CD4-positive, alpha-beta T cell (primary cell): ENCODE measurements around the gene CTTNBP2. TPM values are rescaled to one million over a fixed set of nuclear protein-coding genes. Genes with fewer than 3 reads are reported as not detected.

Source experiments
- ATAC-seq: fragments of 200-7000 bp; cut with Tn5 transposase; one replicate; pipeline ENCODE4 v1.10.0; 2022; ENCODE audit warnings: mild to moderate bottlenecking; ENCODE audit not compliant: poor library complexity
- CTCF ChIA-PET: fragments of 350-600 bp; sonication (Branson Sonifier 250); formaldehyde crosslinking; loops from one replicate; lab custom pipeline; 2021; ENCODE audit warnings: antibody characterized with exemption, inconsistent platforms; lab: Charles Lee
- POLR2A ChIA-PET: fragments of 350-600 bp; sonication (Branson Sonifier 250); formaldehyde crosslinking; loops from one replicate; lab custom pipeline; 2021; ENCODE audit warnings: antibody characterized with exemption, inconsistent platforms; lab: Charles Lee
- DNase-seq, 14 experiments: peaks; one replicate each; pipeline ENCODE4 v3.0.0-alpha.2; 2013 to 2020; ENCODE audit warnings: mixed read lengths in 2 of 14
- H3K27ac ChIP-seq, 2 donors: one replicate each; pipeline versions ENCODE4 v1.5.1 to v1.7.0; 2013; ENCODE audit warnings: low read length in 2 of 2, low read depth in 1 of 2, mild to moderate bottlenecking in 1 of 2
- H3K27me3 ChIP-seq, 2 experiments: 1 replicate in 1 of 2; 2 replicates in 1 of 2; pipeline versions ENCODE4 v1.6.1 to v1.7.0; 2013; ENCODE audit warnings: low read length in 2 of 2, control low read depth in 1 of 2, mild to moderate bottlenecking in 1 of 2, moderate library complexity in 1 of 2; ENCODE audit not compliant: insufficient read depth in 2 of 2, control insufficient read depth in 1 of 2
- H3K36me3 ChIP-seq: one replicate; pipeline ENCODE4 v1.6.1; 2013; ENCODE audit warnings: low read length, control low read depth; ENCODE audit not compliant: insufficient read depth
- H3K4me1 ChIP-seq: one replicate; pipeline ENCODE4 v1.6.1; 2013; ENCODE audit warnings: low read length, control low read depth; ENCODE audit not compliant: insufficient read depth
- H3K4me3 ChIP-seq: one replicate; pipeline ENCODE4 v1.5.1; 2013; ENCODE audit warnings: mild to moderate bottlenecking, low read length, moderate library complexity
- H3K9me3 ChIP-seq, 2 experiments: 1 replicate in 1 of 2; 2 replicates in 1 of 2; pipeline versions ENCODE4 v1.6.1 to v1.7.0; 2013; ENCODE audit warnings: low read length in 2 of 2, mild to moderate bottlenecking in 2 of 2, control low read depth in 1 of 2, moderate library complexity in 1 of 2; ENCODE audit not compliant: control insufficient read depth in 1 of 2, insufficient read depth in 1 of 2
- H3K27ac Mint-ChIP-seq: one replicate; pipeline ENCODE4 v1.8.0; 2020; ENCODE audit warnings: mixed read lengths
- H3K27me3 Mint-ChIP-seq: one replicate; pipeline ENCODE4 v1.8.0; 2021; ENCODE audit warnings: mixed read lengths
- H3K36me3 Mint-ChIP-seq: one replicate; pipeline ENCODE4 v1.8.0; 2021; ENCODE audit warnings: low read depth, mixed read lengths
- H3K4me1 Mint-ChIP-seq: one replicate; pipeline ENCODE4 v1.8.0; 2021; ENCODE audit warnings: low read depth, mixed read lengths
- H3K4me3 Mint-ChIP-seq: one replicate; pipeline ENCODE4 v1.8.0; 2020; ENCODE audit warnings: mild to moderate bottlenecking, mixed read lengths
- H3K9me3 Mint-ChIP-seq: one replicate; pipeline ENCODE4 v1.8.0; 2020; ENCODE audit warnings: mixed read lengths
- intact Hi-C, 2 experiments: fragments of 100-400 bp; cut with DNase I in 1 of 2; cut with micrococcal nuclease in 1 of 2; formaldehyde crosslinking; loops; one replicate each; pipeline versions ENCODE4 v1.15.1 to v1.9.0; 2023 to 2025; cut with DNase I, micrococcal nuclease
- total RNA-seq, 174 experiments: library from RNA in 2 of 174; stranded (reverse) in 2 of 174; gene quantifications; one replicate each; pipeline ENCODE4 v1.2.3 and lab custom pipeline; 2021 to 2026
- TF ChIP-seq, protein P1 (sequence below): fragments of 200-600 bp; IDR thresholded peaks from one replicate; pipeline ENCODE4 v1.8.0; 2022; ENCODE audit warnings: antibody characterized with exemption, mild to moderate bottlenecking

The CTTNBP2 gene
- total RNA-seq, 2 experiments from 2014 or later, result not detected

DNA sequence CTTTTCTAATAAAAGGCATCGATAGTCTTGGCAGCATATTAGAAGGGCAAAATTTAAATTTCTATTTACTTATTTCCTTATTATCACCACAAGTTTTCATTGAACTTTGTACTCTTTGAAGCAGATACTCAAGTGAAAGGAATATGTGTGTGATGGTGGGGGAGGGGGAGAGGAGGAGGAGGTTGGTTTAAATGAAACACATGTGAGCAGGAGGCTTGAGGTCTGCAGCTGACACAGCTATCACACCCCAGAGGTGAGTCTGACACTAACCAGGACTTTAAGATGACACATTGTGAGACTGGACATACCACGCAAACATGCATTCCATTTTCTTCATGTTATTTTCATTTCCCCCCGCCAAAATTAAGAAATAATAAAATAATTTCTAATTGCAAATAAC lies 63.3 kb downstream of the CTTNBP2 start:
- Histone ChIP-seq H3K27ac (no peak overlapping the region), H3K36me3 (no peaks in the 10 kb centered on the region), H3K27me3 (no peaks in the 10 kb centered on the region), H3K4me1 (no peaks in the 10 kb centered on the region), H3K4me3 (no peak overlapping the region), H3K9me3 (no peaks in the 10 kb centered on the region)
- DNase-seq (no peak), ATAC-seq (no peak)
- Mint-ChIP-seq H3K36me3 (no peaks in the 10 kb centered on the region), H3K4me1 (no peaks in the 10 kb centered on the region), H3K27me3 (no peaks in the 10 kb centered on the region), H3K4me3 (no peak overlapping the region), H3K27ac (no peak overlapping the region), H3K9me3 (no peaks in the 10 kb centered on the region)
- CTCF ChIA-PET, result no interaction called here
- TF ChIP-seq, protein P1, sequence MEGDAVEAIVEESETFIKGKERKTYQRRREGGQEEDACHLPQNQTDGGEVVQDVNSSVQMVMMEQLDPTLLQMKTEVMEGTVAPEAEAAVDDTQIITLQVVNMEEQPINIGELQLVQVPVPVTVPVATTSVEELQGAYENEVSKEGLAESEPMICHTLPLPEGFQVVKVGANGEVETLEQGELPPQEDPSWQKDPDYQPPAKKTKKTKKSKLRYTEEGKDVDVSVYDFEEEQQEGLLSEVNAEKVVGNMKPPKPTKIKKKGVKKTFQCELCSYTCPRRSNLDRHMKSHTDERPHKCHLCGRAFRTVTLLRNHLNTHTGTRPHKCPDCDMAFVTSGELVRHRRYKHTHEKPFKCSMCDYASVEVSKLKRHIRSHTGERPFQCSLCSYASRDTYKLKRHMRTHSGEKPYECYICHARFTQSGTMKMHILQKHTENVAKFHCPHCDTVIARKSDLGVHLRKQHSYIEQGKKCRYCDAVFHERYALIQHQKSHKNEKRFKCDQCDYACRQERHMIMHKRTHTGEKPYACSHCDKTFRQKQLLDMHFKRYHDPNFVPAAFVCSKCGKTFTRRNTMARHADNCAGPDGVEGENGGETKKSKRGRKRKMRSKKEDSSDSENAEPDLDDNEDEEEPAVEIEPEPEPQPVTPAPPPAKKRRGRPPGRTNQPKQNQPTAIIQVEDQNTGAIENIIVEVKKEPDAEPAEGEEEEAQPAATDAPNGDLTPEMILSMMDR, result no peak
- POLR2A ChIA-PET, result no interaction called here
- intact Hi-C loops, result no loop called here

DNA sequence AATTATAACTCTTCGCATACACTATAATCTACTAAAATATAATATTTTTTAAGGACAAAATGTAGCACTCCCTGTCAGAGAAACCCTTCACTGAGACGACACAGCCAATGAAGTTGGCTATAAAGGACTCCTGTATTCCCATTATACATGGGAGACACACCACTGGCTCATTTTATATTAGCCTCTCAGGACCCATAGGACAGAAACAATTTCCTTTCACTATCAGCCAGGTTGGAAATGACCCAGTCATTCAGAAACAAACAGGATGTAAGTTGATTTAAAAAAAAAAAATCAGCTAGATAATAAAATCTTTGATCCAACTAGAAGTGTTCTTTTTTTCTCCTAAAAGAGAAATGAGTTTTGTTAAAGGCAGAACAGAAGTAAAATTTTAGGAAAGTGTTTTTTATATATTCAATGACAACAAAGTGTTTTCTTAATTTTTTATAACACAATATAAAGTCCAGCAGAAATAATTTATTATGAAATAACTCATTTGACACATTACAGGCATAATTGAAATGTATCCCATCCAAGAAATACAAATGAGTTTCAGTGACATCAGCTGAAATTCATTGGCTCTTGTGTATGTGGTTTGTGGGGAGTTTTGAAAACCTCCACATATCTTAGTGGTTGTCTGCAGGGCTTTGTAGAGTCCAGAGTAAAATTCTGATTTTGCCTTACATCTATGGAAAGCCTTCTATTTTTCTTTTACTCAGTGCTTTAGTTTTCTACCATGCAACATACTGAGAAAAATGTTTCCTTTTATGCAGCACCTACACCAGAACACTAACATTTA lies 64.1 kb downstream of the CTTNBP2 start:
- TF ChIP-seq, protein P1, result no peak
- ChIA-PET CTCF (no interaction called here), POLR2A (no interaction called here)
- H3K27ac ChIP-seq, result no peak overlapping the region
- no peaks in the 10 kb centered on the region for H3K9me3 Mint-ChIP-seq
- H3K36me3 ChIP-seq, result no peaks in the 10 kb centered on the region
- no peaks in the 10 kb centered on the region for H3K4me1 ChIP-seq
- intact Hi-C loops, result no loop called here
- H3K27me3 Mint-ChIP-seq, result no peaks in the 10 kb centered on the region
- ATAC-seq (no peak), DNase-seq (no peak)
- no peak overlapping the region for H3K27ac Mint-ChIP-seq
- H3K36me3 Mint-ChIP-seq, result no peaks in the 10 kb centered on the region
- no peak overlapping the region for H3K4me3 Mint-ChIP-seq
- no peaks in the 10 kb centered on the region for H3K4me1 Mint-ChIP-seq
- no peak overlapping the region for H3K4me3 ChIP-seq
- H3K9me3 ChIP-seq, result no peaks in the 10 kb centered on the region
- H3K27me3 ChIP-seq, result no peaks in the 10 kb centered on the region

DNA sequence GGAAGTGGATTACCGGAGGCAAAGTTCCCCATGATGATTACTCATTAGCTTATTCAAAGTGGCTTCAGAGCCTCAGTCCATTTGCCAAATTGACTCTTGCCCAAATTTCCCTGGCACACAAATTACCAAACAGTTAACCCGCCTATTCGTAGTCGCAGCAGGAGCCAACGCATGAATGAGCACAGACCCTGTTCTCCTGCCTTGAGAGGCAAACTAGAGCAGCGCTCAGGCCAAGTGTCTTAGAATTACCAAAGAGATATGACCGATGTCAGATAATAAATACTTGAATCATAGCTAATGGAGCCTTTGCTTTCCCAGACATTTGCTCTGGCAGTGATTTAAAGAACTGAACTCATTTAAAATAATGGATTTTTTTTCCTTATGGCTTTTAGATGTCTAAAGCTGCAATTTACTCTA lies 64.9 kb downstream of the CTTNBP2 start:
- TF ChIP-seq, protein P1, result no peak
- H3K27me3 Mint-ChIP-seq, result no peaks in the 10 kb centered on the region
- POLR2A ChIA-PET, result no interaction called here
- DNase-seq (peak in 2 of 14 experiments; percentile 15 to 18), ATAC-seq (no peak)
- H3K4me1 Mint-ChIP-seq, result no peaks in the 10 kb centered on the region
- H3K9me3 Mint-ChIP-seq, result no peaks in the 10 kb centered on the region
- no peak overlapping the region for H3K27ac Mint-ChIP-seq
- no peaks in the 10 kb centered on the region for H3K4me1 ChIP-seq
- CTCF ChIA-PET, result no interaction called here
- intact Hi-C loops, result no loop called here
- H3K27me3 ChIP-seq, result no peaks in the 10 kb centered on the region
- H3K4me3 Mint-ChIP-seq, result no peak overlapping the region
- H3K27ac ChIP-seq, result no peak overlapping the region
- no peaks in the 10 kb centered on the region for H3K36me3 Mint-ChIP-seq
- no peaks in the 10 kb centered on the region for H3K9me3 ChIP-seq
- no peaks in the 10 kb centered on the region for H3K36me3 ChIP-seq
- H3K4me3 ChIP-seq, result no peak overlapping the region
